ENCODE results near the gene AFG3L2. TPM values are rescaled to one million over a fixed set of nuclear protein-coding genes. Genes with fewer than 3 reads are reported as not detected.

Gene AFG3L2
- total RNA-seq, 1 experiment from 2014 or later: 42.3 TPM

GRCh38 chr18:12330766-12331165 is 46.3 kb downstream of the AFG3L2 start:
- Histone ChIP-seq H3K9me3 (replicated peaks) (no peaks in the 10 kb centered on the region), H3K27me3 (no peaks in the 10 kb centered on the region), H3K27ac (no peak overlapping the region), H3K4me3 (no peak overlapping the region), H3K4me1 (peaks cover 5% of the 10 kb centered on the region; the same call in 1 of the 2 replicates), H3K36me3 (peaks cover 15% of the 10 kb centered on the region)
- no peak for DNase-seq

GRCh38 chr18:12329125-12329698 is 47.8 kb downstream of the AFG3L2 start:
- Histone ChIP-seq H3K27ac (no peak overlapping the region), H3K36me3 (peaks cover 22% of the 10 kb centered on the region), H3K4me3 (no peak overlapping the region), H3K4me1 (peaks cover 5% of the 10 kb centered on the region; the same call in 1 of the 2 replicates), H3K9me3 (replicated peaks) (no peaks in the 10 kb centered on the region), H3K27me3 (no peaks in the 10 kb centered on the region)
- no peak for DNase-seq

GRCh38 chr18:12328179-12328823 is 48.7 kb downstream of the AFG3L2 start:
- Histone ChIP-seq H3K4me3 (no peak overlapping the region), H3K27ac (no peak overlapping the region)

GRCh38 chr18:12327510-12328178 is 49.4 kb downstream of the AFG3L2 start:
- Histone ChIP-seq H3K9me3 (replicated peaks) (no peaks in the 10 kb centered on the region), H3K27ac (no peak overlapping the region), H3K4me3 (no peak overlapping the region), H3K4me1 (peaks cover 5% of the 10 kb centered on the region; the same call in 1 of the 2 replicates), H3K27me3 (no peaks in the 10 kb centered on the region), H3K36me3 (peaks cover 28% of the 10 kb centered on the region)
- peak; percentile 90 to 91 for DNase-seq

More at GRCh38 chr18:12328179-12328823, 48.7 kb downstream of the AFG3L2 start:
- DNase-seq: no peak
- H3K27me3 ChIP-seq: no peaks in the 10 kb centered on the region
- H3K9me3 ChIP-seq (replicated peaks): no peaks in the 10 kb centered on the region
- H3K4me1 ChIP-seq: peaks cover 5% of the 10 kb centered on the region; the same call in 1 of the 2 replicates
- H3K36me3 ChIP-seq: peaks cover 25% of the 10 kb centered on the region

- Histone ChIP-seq H3K36me3 (peaks cover 28% of the 10 kb centered on the region), H3K4me3 (no peak overlapping the region), H3K27me3 (no peaks in the 10 kb centered on the region), H3K4me1 (peaks cover 5% of the 10 kb centered on the region; the same call in 1 of the 2 replicates), H3K9me3 (replicated peaks) (no peaks in the 10 kb centered on the region), H3K27ac (no peak overlapping the region)
- no peak for DNase-seq
Measured at GRCh38 chr18:12326711-12327460, 50.1 kb downstream of the AFG3L2 start.

- Histone ChIP-seq H3K4me3 (no peak overlapping the region), H3K27ac (no peak overlapping the region), H3K36me3 (peaks cover 31% of the 10 kb centered on the region), H3K9me3 (replicated peaks) (no peaks in the 10 kb centered on the region), H3K4me1 (peaks cover 5% of the 10 kb centered on the region; the same call in 1 of the 2 replicates), H3K27me3 (no peaks in the 10 kb centered on the region)
- no peak for DNase-seq
Measured at GRCh38 chr18:12325726-12326245, 51.2 kb downstream of the AFG3L2 start.

GRCh38 chr18:12324991-12325725 is 51.9 kb downstream of the AFG3L2 start:
- Histone ChIP-seq H3K36me3 (peaks cover 34% of the 10 kb centered on the region), H3K9me3 (replicated peaks) (no peaks in the 10 kb centered on the region), H3K27me3 (no peaks in the 10 kb centered on the region), H3K4me1 (peaks cover 5% of the 10 kb centered on the region; the same call in 1 of the 2 replicates), H3K4me3 (no peak overlapping the region), H3K27ac (no peak overlapping the region)
- no peak for DNase-seq

- no peak for DNase-seq
- H3K27ac ChIP-seq: no peak overlapping the region
Measured at GRCh38 chr18:12321333-12321732, 55.7 kb downstream of the AFG3L2 start.

GRCh38 chr18:12318857-12319256 is 58.2 kb downstream of the AFG3L2 start:
- DNase-seq: no peak
- H3K4me3 ChIP-seq: no peak overlapping the region
- H3K27me3 ChIP-seq: no peaks in the 10 kb centered on the region
- no peak overlapping the region for H3K27ac ChIP-seq
- H3K4me1 ChIP-seq: no peaks in the 10 kb centered on the region
- peaks cover 24% of the 10 kb centered on the region; the same call in 1 of the 2 replicates for H3K36me3 ChIP-seq
- no peaks in the 10 kb centered on the region for H3K9me3 ChIP-seq (replicated peaks)

More at GRCh38 chr18:12321333-12321732, 55.7 kb downstream of the AFG3L2 start:
- H3K9me3 ChIP-seq (replicated peaks): no peaks in the 10 kb centered on the region
- no peaks in the 10 kb centered on the region for H3K4me1 ChIP-seq
- H3K4me3 ChIP-seq: no peak overlapping the region
- peaks cover 33% of the 10 kb centered on the region for H3K36me3 ChIP-seq
- no peaks in the 10 kb centered on the region for H3K27me3 ChIP-seq

- no peak for DNase-seq
- no peaks in the 10 kb centered on the region for H3K4me1 ChIP-seq
- peaks cover 27% of the 10 kb centered on the region for H3K36me3 ChIP-seq
- no peak overlapping the region for H3K4me3 ChIP-seq
- no peaks in the 10 kb centered on the region for H3K27me3 ChIP-seq
- no peak overlapping the region for H3K27ac ChIP-seq
- no peaks in the 10 kb centered on the region for H3K9me3 ChIP-seq (replicated peaks)
Measured at GRCh38 chr18:12318334-12318697, 58.7 kb downstream of the AFG3L2 start.

GRCh38 chr18:12317664-12318333 is 59.2 kb downstream of the AFG3L2 start:
- H3K36me3 ChIP-seq: peaks cover 29% of the 10 kb centered on the region
- DNase-seq: no peak

GRCh38 chr18:12315911-12316310 is 61.1 kb downstream of the AFG3L2 start:
- H3K36me3 ChIP-seq: peaks cover 43% of the 10 kb centered on the region
- no peaks in the 10 kb centered on the region for H3K4me1 ChIP-seq
- no peak for DNase-seq
- no peaks in the 10 kb centered on the region for H3K27me3 ChIP-seq
- H3K27ac ChIP-seq: no peak overlapping the region
- no peaks in the 10 kb centered on the region for H3K9me3 ChIP-seq (replicated peaks)
- no peak overlapping the region for H3K4me3 ChIP-seq

More at GRCh38 chr18:12317664-12318333, 59.2 kb downstream of the AFG3L2 start:
- Histone ChIP-seq H3K27me3 (no peaks in the 10 kb centered on the region), H3K9me3 (replicated peaks) (no peaks in the 10 kb centered on the region), H3K27ac (no peak overlapping the region), H3K4me3 (no peak overlapping the region), H3K4me1 (no peaks in the 10 kb centered on the region)

- Histone ChIP-seq H3K9me3 (replicated peaks) (no peaks in the 10 kb centered on the region), H3K27me3 (no peaks in the 10 kb centered on the region), H3K4me1 (no peaks in the 10 kb centered on the region), H3K36me3 (peaks cover 45% of the 10 kb centered on the region), H3K27ac (no peak overlapping the region), H3K4me3 (no peak overlapping the region)
- DNase-seq: no peak
Measured at GRCh38 chr18:12315490-12315889, 61.5 kb downstream of the AFG3L2 start.
